CD8-positive, alpha-beta memory T cell (primary cell): ENCODE data around the gene SMIM24. TPM values are rescaled to one million over a fixed set of nuclear protein-coding genes. Genes with fewer than 3 reads are reported as not detected.

Experiments used
- CTCF ChIA-PET: fragments of 350-600 bp; sonication (Branson Sonifier 250); formaldehyde crosslinking; loops from one replicate; lab custom pipeline; 2021; ENCODE audit warnings: antibody characterized with exemption; lab: Charles Lee
- POLR2A ChIA-PET: fragments of 350-600 bp; sonication (Branson Sonifier 250); formaldehyde crosslinking; loops from one replicate; lab custom pipeline; 2021; ENCODE audit warnings: antibody characterized with exemption; lab: Charles Lee
- DNase-seq, 5 donors: peaks; one replicate each; pipeline versions ENCODE4 v3.0.0 to v3.0.0-alpha.2; 2020 to 2022; ENCODE audit warnings: mixed read lengths in 1 of 5
- H3K27ac ChIP-seq: one replicate; pipeline ENCODE4 v1.7.0; 2013; ENCODE audit warnings: low read depth, mild to moderate bottlenecking, low read length, moderate library complexity
- H3K27me3 ChIP-seq: 2 replicates; pipeline ENCODE4 v1.7.0; 2013; ENCODE audit warnings: low read length, mild to moderate bottlenecking; ENCODE audit not compliant: insufficient read depth, poor library complexity, severe bottlenecking
- H3K36me3 ChIP-seq: 2 replicates; pipeline ENCODE4 v1.7.0; 2013; ENCODE audit warnings: mild to moderate bottlenecking, low read length, moderate library complexity; ENCODE audit not compliant: insufficient read depth
- H3K4me1 ChIP-seq: 2 replicates; pipeline ENCODE4 v1.7.0; 2013; ENCODE audit warnings: mild to moderate bottlenecking, low read length, moderate library complexity; ENCODE audit not compliant: insufficient read depth
- H3K4me3 ChIP-seq: 2 replicates; pipeline ENCODE4 v1.7.0; 2013; ENCODE audit warnings: mild to moderate bottlenecking, low read length
- H3K9me3 ChIP-seq: 2 replicates; pipeline ENCODE4 v1.7.0; 2013; ENCODE audit warnings: mild to moderate bottlenecking, low read length
- H3K27ac Mint-ChIP-seq, 8 donors: one replicate each; pipeline ENCODE4 v1.8.0; 2020 to 2021; ENCODE audit warnings: mixed read lengths in 8 of 8, mild to moderate bottlenecking in 6 of 8, inconsistent platforms in 3 of 8, moderate library complexity in 3 of 8
- H3K27me3 Mint-ChIP-seq, 2 donors: one replicate each; pipeline ENCODE4 v1.8.0; 2020 to 2021; ENCODE audit warnings: mixed read lengths in 2 of 2, mild to moderate bottlenecking in 1 of 2, moderate library complexity in 1 of 2
- H3K36me3 Mint-ChIP-seq, 3 donors: one replicate each; pipeline ENCODE4 v1.8.0; 2020 to 2021; ENCODE audit warnings: mixed read lengths in 3 of 3, inconsistent platforms in 1 of 3, mild to moderate bottlenecking in 1 of 3
- H3K4me1 Mint-ChIP-seq, 3 donors: one replicate each; pipeline ENCODE4 v1.8.0; 2020 to 2021; ENCODE audit warnings: mixed read lengths in 3 of 3, inconsistent platforms in 1 of 3, mild to moderate bottlenecking in 1 of 3
- H3K4me3 Mint-ChIP-seq, 7 donors: one replicate each; pipeline ENCODE4 v1.8.0; 2020 to 2021; ENCODE audit warnings: mixed read lengths in 7 of 7, mild to moderate bottlenecking in 6 of 7, moderate library complexity in 4 of 7, inconsistent platforms in 2 of 7
- H3K9me3 Mint-ChIP-seq, 5 donors: one replicate each; pipeline ENCODE4 v1.8.0; 2020 to 2022; ENCODE audit warnings: mixed read lengths in 5 of 5, mild to moderate bottlenecking in 3 of 5, moderate library complexity in 2 of 5, inconsistent platforms in 1 of 5
- polyA plus RNA-seq: library from polyadenylated mRNA; unstranded; fragments of 300-500 nt; fragmentation: Illumina TruSeq; gene quantifications from one replicate; pipeline ENCODE4 v1.2.3, GENCODE V29; 2021
- total RNA-seq, 2 experiments: library from RNA; stranded (reverse); gene quantifications; one replicate each; pipeline ENCODE4 v1.2.3, GENCODE V29; 2021

The SMIM24 gene
- total and polyA plus RNA-seq, 3 experiments from 2014 or later = 0.66 TPM; not detected in 2

DNA sequence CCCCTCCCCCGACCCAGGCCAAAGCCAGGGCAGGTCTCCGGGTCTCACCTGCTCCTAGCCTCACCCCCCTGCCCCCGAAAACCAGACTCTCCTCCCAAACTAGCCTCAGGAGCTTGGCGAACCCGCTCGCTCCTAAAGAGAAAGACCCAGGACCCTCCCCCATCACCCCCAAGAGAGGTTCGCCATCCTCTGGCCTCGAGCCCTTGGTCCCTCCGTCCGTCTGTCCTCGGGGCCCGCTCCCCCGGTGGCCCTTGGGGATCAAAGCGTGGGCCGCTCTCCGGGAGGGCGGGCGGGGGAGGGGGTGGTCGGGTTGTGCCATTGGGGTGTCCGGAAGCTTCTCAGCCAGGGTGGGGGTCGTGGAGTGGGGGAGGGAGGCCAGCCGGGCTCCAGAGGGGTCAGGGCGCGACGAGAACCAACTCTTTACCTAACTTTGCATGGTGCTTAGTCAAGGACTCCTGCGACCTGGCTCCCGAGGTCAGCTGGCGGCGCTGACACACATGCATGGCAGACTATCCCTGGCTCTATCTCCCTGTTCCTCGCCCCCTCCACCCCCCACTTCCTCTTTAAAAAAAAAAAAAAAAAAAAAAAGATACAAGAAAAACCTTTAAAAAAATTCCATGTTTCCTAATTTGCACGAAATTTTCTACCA lies 15.6 kb downstream of the SMIM24 start:
- Histone ChIP-seq H3K9me3 (no peaks in the 10 kb centered on the region), H3K27me3 (no peaks in the 10 kb centered on the region), H3K27ac (no peak overlapping the region), H3K36me3 (no peaks in the 10 kb centered on the region), H3K4me1 (no peaks in the 10 kb centered on the region), H3K4me3 (no peak overlapping the region)
- H3K4me1 Mint-ChIP-seq = no peaks in the 10 kb centered on the region
- no peaks in the 10 kb centered on the region for H3K9me3 Mint-ChIP-seq
- peaks cover 0 to 7% (median 2%) of the 10 kb centered on the region in 3 donors for H3K36me3 Mint-ChIP-seq
- no peaks in the 10 kb centered on the region for H3K27me3 Mint-ChIP-seq
- no peak for DNase-seq
- POLR2A ChIA-PET = no interaction called here
- CTCF ChIA-PET = no interaction called here
- no peak overlapping the region for H3K27ac Mint-ChIP-seq
- no peak overlapping the region for H3K4me3 Mint-ChIP-seq

DNA sequence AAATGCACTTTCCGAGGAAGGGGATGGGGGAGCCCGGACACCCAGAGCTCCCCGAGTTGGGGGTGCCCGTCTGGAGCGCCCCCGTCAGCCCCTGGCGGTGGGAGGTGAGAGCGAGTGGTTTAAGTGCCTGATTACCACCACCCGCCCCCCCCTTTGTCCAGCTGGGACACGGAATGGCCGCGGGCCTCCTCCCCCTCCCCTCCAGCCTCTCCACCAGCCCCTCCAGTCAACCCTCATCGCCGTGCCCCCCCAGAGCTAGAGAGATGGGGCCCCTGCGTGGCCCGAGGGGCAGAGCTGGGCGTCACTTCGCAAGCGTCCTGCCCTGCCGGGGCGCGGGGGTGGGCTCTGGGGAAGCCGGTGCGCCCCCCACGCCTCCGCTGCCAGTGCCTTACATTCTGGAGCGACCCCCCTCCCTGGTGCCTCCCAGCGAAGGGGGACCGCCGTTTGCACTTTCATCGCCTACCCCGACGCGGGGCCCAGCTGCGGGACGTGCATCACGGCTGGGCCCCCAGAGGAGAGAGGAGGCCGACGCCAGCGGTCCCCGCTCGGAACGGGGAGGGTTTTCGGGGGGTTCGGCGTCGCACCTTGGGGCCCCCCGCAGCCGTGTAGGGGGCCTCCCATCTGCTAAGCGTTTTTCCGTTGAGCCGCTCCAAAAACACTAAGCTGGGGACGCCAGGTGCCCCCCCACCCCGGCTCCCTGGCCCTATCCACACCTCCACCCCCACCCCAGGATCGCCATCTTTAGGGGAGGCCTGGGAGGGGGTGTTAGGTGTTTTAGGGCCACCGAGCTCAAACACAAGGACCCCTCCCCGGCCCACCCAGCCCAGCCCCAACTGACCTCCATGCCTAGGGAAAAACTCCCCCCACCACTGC lies 16.4 kb downstream of the SMIM24 start:
- POLR2A ChIA-PET = no interaction called here
- CTCF ChIA-PET = interaction anchor here (0.8 kb wide), 1 partner anchor 21 kb away, joined by 3 read pairs; no protein-coding TSS in a partner anchor
- H3K9me3 Mint-ChIP-seq = no peaks in the 10 kb centered on the region
- H3K4me3 ChIP-seq = no peak overlapping the region
- H3K27ac Mint-ChIP-seq = no peak overlapping the region
- H3K4me1 ChIP-seq = no peaks in the 10 kb centered on the region
- H3K4me1 Mint-ChIP-seq = peaks cover 0 to 3% (median 0%) of the 10 kb centered on the region in 3 donors
- H3K4me3 Mint-ChIP-seq = no peak overlapping the region
- no peaks in the 10 kb centered on the region for H3K36me3 ChIP-seq
- H3K27ac ChIP-seq = no peak overlapping the region
- no peaks in the 10 kb centered on the region for H3K9me3 ChIP-seq
- H3K36me3 Mint-ChIP-seq = peaks cover 0 to 7% (median 2%) of the 10 kb centered on the region in 3 donors
- H3K27me3 ChIP-seq = no peaks in the 10 kb centered on the region
- no peaks in the 10 kb centered on the region for H3K27me3 Mint-ChIP-seq
- no peak for DNase-seq

DNA sequence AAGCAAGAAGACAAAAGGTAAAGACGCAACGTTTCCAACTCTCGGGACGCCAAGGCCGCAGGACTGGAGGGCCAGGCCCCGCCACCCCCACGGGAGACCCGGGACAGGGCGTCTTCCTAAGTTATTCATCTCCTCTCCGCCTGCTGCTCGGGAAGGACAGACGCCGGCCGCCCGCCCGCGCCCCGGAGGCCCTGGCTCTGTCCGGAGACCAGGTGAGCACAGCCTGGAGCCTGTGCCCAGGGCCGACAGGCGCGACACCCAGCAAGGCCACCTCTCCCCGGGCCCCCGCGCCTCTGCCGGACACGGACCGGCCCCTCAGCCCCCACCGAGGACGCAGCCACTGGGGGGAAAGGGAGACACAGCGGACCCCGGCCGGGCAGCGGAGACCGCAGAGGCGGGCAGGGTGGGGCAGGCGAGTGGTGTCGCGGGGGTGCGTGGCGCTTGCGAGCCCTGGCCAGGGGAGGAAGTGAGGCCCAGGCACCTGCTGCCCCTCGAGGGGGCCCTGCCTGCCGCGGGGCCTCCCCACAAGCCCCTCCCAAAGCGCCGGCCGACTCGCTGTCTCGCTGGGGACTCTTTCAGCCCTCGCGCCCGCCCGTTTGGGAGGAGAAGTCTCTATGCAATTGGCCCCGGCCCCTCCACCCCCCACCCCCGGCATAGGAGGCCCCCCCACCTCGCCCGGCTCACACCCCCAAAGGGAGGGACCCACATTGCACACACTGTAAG lies 17.2 kb downstream of the SMIM24 start:
- H3K36me3 ChIP-seq = no peaks in the 10 kb centered on the region
- ChIA-PET POLR2A (no interaction called here), CTCF (interaction anchor here (0.8 kb wide), 1 partner anchor 22 kb away, joined by 3 read pairs; no protein-coding TSS in a partner anchor)
- no peak overlapping the region for H3K27ac Mint-ChIP-seq
- H3K4me3 ChIP-seq = no peak overlapping the region
- no peak for DNase-seq
- H3K4me1 Mint-ChIP-seq = peaks cover 0 to 3% (median 0%) of the 10 kb centered on the region in 3 donors
- H3K27ac ChIP-seq = no peak overlapping the region
- H3K9me3 Mint-ChIP-seq = no peaks in the 10 kb centered on the region
- no peaks in the 10 kb centered on the region for H3K4me1 ChIP-seq
- no peak overlapping the region for H3K4me3 Mint-ChIP-seq
- H3K36me3 Mint-ChIP-seq = peaks cover 0 to 7% (median 2%) of the 10 kb centered on the region in 3 donors
- H3K9me3 ChIP-seq = no peaks in the 10 kb centered on the region
- no peaks in the 10 kb centered on the region for H3K27me3 ChIP-seq
- no peaks in the 10 kb centered on the region for H3K27me3 Mint-ChIP-seq

DNA sequence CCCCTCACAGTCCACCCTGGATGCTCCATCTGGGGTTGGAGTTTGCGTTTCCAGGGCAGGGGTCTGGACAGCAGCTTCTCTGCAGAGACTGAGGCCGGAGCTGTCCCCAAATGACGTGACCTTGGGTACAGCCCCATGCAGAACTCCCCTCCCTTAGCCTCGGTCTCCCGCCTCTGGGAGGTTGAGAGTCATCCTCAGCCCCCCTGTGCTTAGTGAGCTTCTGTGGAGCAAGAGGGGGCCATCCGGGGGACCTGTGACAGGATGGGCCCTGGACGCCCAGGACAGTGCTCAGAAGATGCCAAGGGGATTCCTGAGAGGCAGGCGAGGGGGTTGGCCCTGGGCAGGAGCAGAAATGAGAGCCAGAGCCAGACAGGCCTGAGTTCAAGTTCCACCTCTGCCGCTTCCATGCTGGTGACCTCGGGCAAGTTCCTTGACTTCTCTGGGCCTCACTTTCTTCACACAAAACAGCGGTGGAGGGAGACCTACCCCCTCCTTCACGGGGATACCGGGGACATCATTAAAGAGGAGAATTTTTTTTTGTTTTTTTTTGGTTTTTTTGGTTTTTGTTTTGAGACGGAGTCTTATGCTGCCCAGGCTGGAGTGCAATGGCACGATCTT lies 20.3 kb downstream of the SMIM24 start:
- H3K27ac Mint-ChIP-seq = peak overlapping the region in 2 of 8 donors; percentile 11 to 61
- ChIA-PET POLR2A (no interaction called here), CTCF (interaction anchor here (1.7 kb wide), 1 partner anchor 13 kb away, joined by 6 read pairs; no protein-coding TSS in a partner anchor)
- Histone ChIP-seq H3K27ac (no peak overlapping the region), H3K27me3 (no peaks in the 10 kb centered on the region), H3K4me1 (no peaks in the 10 kb centered on the region), H3K9me3 (no peaks in the 10 kb centered on the region), H3K36me3 (peaks cover 3% of the 10 kb centered on the region), H3K4me3 (no peak overlapping the region)
- no peaks in the 10 kb centered on the region for H3K27me3 Mint-ChIP-seq
- peaks cover 0 to 11% (median 2%) of the 10 kb centered on the region in 3 donors for H3K36me3 Mint-ChIP-seq
- no peak for DNase-seq
- H3K9me3 Mint-ChIP-seq = no peaks in the 10 kb centered on the region
- H3K4me3 Mint-ChIP-seq = no peak overlapping the region
- peaks cover 0 to 3% (median 0%) of the 10 kb centered on the region in 3 donors for H3K4me1 Mint-ChIP-seq

DNA sequence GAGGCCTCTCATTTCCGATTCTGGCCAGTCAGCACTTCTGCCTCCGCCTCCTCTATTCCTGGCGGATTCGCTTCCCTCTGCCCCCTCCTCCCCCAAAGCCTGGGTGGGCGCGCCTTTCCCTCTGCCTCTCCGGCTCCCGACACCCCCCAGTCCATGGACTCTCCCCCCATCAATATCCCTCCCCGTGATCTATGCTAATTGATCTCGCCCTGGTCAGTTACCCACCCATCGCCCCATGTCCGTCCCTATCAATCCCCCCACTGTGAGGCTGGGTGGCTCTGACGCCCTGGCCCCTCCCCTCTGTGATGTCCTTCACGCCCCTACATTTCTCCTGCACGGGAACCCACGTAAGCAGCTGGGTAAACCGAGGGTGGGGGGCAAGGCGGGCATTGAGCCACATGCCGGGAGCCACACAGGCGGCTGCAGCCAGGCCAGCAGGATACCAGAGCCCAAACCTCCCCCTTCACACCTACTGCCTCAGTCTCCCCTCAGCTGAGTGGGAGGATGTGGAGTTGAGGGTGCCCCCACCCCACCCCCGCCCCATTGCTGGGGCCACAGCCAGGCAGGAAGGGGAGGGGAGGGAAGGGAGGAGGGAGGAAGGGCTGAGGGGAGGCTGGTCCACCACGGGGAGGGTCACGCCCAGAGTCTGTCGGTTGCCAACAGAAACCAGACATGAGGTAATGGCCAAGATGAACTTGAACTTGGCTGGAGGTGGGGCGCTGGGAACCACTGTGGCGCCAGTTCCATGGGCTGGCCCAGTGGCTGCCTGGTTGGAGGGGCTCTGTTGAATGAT lies 21.0 kb downstream of the SMIM24 start:
- no peak overlapping the region for H3K4me3 ChIP-seq
- no peak overlapping the region for H3K27ac ChIP-seq
- Mint-ChIP-seq H3K4me1 (peaks cover 0 to 3% (median 0%) of the 10 kb centered on the region in 3 donors), H3K27ac (peak overlapping the region in 2 of 8 donors; percentile 71 to 79), H3K4me3 (no peak overlapping the region), H3K27me3 (no peaks in the 10 kb centered on the region), H3K9me3 (no peaks in the 10 kb centered on the region), H3K36me3 (peaks cover 0 to 19% (median 2%) of the 10 kb centered on the region in 3 donors)
- no peaks in the 10 kb centered on the region for H3K4me1 ChIP-seq
- H3K36me3 ChIP-seq = peaks cover 3% of the 10 kb centered on the region
- no peaks in the 10 kb centered on the region for H3K9me3 ChIP-seq
- DNase-seq = no peak
- ChIA-PET CTCF (interaction anchor here (0.9 kb wide), 1 partner anchor 154 kb away, joined by 3 read pairs; no protein-coding TSS in a partner anchor), POLR2A (interaction anchor here (0.6 kb wide), 1 partner anchor 17 kb away, joined by 7 read pairs; no protein-coding TSS in a partner anchor)
- no peaks in the 10 kb centered on the region for H3K27me3 ChIP-seq

DNA sequence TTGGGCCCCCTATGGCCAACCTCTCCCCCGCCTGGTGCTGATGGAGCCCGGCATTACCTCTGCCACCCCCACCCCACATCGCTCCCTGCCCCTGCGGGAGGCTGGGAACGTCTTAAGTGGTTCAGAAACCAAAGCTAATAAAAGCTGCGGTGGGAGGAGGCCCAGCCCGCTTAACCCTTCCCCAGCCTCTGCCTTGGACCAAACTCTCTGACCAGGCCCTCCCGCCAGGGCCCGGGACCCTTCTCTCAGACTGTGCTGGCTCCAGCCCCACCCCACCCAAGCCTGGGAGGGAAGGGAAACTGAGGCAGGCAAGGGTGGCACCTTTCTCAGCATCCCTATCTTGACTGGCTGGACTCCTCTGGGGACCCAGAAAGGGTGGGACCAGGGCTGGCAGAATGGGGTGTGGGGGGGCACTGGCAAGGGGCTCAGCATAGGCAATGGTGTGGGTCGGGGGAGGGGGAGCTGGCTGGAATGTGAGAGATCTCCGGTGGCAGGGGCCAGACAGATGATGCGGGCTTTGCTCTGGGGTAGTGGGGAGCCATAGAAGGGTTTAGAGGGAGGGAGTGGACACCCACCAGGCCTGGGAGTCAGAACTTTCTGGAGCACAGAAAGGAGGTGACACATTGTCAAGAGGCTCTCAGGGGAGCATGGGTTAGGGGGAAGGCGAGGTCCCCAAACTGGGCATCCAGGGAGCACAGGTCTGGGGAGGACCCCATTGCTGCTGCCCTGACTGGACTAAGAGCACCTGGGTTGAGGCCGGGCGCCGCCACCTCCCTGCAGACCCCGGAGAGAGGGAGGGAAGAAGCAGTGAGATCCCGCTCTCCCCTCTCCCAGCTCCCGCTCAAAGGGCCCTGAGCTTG lies 21.9 kb downstream of the SMIM24 start:
- no peaks in the 10 kb centered on the region for H3K4me1 ChIP-seq
- no peaks in the 10 kb centered on the region for H3K27me3 ChIP-seq
- no peak overlapping the region for H3K4me3 Mint-ChIP-seq
- peaks cover 0 to 3% (median 0%) of the 10 kb centered on the region in 3 donors for H3K4me1 Mint-ChIP-seq
- H3K27ac Mint-ChIP-seq = no peak overlapping the region
- H3K36me3 ChIP-seq = peaks cover 3% of the 10 kb centered on the region
- H3K27me3 Mint-ChIP-seq = no peaks in the 10 kb centered on the region
- peaks cover 0 to 22% (median 2%) of the 10 kb centered on the region in 3 donors for H3K36me3 Mint-ChIP-seq
- H3K4me3 ChIP-seq = no peak overlapping the region
- H3K9me3 Mint-ChIP-seq = no peaks in the 10 kb centered on the region
- DNase-seq = no peak
- H3K9me3 ChIP-seq = no peaks in the 10 kb centered on the region
- CTCF ChIA-PET = interaction anchor here (0.9 kb wide), 1 partner anchor 153 kb away, joined by 3 read pairs; no protein-coding TSS in a partner anchor
- no peak overlapping the region for H3K27ac ChIP-seq
- POLR2A ChIA-PET = interaction anchor here (0.6 kb wide), 1 partner anchor 17 kb away, joined by 7 read pairs; no protein-coding TSS in a partner anchor
